Measurements from ENCODE around the gene PRKCA. TPM values are rescaled to one million over a fixed set of nuclear protein-coding genes. Genes with fewer than 3 reads are reported as not detected.

Gene PRKCA
- total and polyA plus RNA-seq, 9 of the 15 experiments (the other 6 are each of a cell fraction or from before 2014, with no cell fraction given) = 3.2 to 33.0 (median 17.8) TPM

- Histone ChIP-seq H3K9me3 (replicated peaks; ENCODE audit: control insufficient read depth, insufficient read depth, low read depth, low read length) (no peaks in the 10 kb centered on the region), H3K9me1 (ENCODE audit: control insufficient read depth, insufficient read depth, low read length) (no peaks in the 10 kb centered on the region), H3K4me1 (replicated peaks in 1 of 2; ENCODE audit: control insufficient read depth in 2 of 2, insufficient read depth in 2 of 2, low read length in 2 of 2) (no peaks in the 10 kb centered on the region), H3K79me2 (ENCODE audit: control insufficient read depth, insufficient read depth, low read length) (0 out of 3 replicates have a peak, but pooled peaks cover under 1% of the 10 kb centered on the region), H3K27ac (ENCODE audit: extremely low read depth, low read depth, low read length) (no peak overlapping the region), H3K36me3 (ENCODE audit: control insufficient read depth, insufficient read depth, low read length) (0 out of 3 replicates have a peak, but pooled peaks cover 6% of the 10 kb centered on the region), H3K9ac (ENCODE audit: insufficient read depth in 1 of 2, low read depth in 2 of 2, low read length in 2 of 2) (no peak overlapping the region), H2AFZ (ENCODE audit: low read depth, low read length) (no peak overlapping the region), H3K4me3 (no peak overlapping the region), H3K27me3 (ENCODE audit: control insufficient read depth in 2 of 2, insufficient read depth in 2 of 2, low read length in 2 of 2) (no peaks in the 10 kb centered on the region), H4K20me1 (replicated peaks; ENCODE audit: control insufficient read depth, insufficient read depth, low read length) (no peaks in the 10 kb centered on the region), H3K4me2 (ENCODE audit: insufficient read depth, low read length) (no peak overlapping the region)
- intact Hi-C loops (cut with micrococcal nuclease) (no loop called here), in situ Hi-C loops (cut with MboI) (no loop called here)
- WGBS (ENCODE audit: insufficient coverage, low coverage, missing lambda C conversion rate) = 54% methylated on average over 2 of the region's 2 CpGs
- ChIA-PET CTCF (ENCODE audit: low intra/inter-chr PET ratio) (no interaction called here), POLR2A (no interaction called here)
- FAIRE-seq = no peak
- ATAC-seq = no peak
- BruUV-seq (replicated peaks) = no TSS peak
- no peak for DNase-seq (ENCODE audit: extremely low read depth in 1 of 4, low spot score in 3 of 4)
- TF ChIP-seq RFX1 (IDR thresholded peaks at IDR 0.05) (peak; percentile 87), PHF21A (IDR thresholded peaks at IDR 0.05; ENCODE audit: borderline replicate concordance, low read depth) (no peak), SPI1 (IDR thresholded peaks at IDR 0.05; ENCODE audit: borderline replicate concordance, low read depth, low read length) (no peak), TCF3 (CRISPR knock-in tag; IDR thresholded peaks at IDR 0.05) (no peak)
Observed at GRCh38 chr17:66518677-66519076, 216.3 kb downstream of the PRKCA start.

DNA sequence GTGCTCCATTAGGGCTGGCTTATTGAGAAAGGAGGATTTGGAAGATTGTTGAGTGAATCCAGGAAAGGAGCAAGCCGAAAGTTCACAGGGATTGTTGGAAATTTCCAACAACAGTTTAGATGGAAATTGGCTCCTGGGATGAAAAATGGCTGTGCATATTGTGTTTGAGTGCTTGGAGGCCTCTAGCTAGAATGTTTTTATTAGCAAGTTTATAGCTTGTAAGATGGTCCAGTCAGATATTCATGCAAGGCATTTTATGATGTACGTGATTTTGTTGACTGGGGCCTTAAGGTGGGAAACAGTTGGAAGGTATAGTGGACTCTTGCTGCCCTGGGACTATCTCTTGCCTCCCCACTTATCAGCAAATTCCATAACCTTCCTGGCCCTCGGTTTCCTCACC lies 216.7 kb downstream of the PRKCA start:
- intact Hi-C loops (cut with micrococcal nuclease) = no loop called here
- H3K79me2 ChIP-seq (ENCODE audit: control insufficient read depth, insufficient read depth, low read length) = 0 out of 3 replicates have a peak, but pooled peaks cover 4% of the 10 kb centered on the region
- ChIA-PET CTCF (ENCODE audit: low intra/inter-chr PET ratio) (no interaction called here), POLR2A (interaction anchor here (1.4 kb wide), 1 partner anchor 10 kb away, joined by 4 read pairs; no protein-coding TSS in a partner anchor)
- H3K4me2 ChIP-seq (ENCODE audit: insufficient read depth, low read length) = no peak overlapping the region
- no peak overlapping the region for H2AFZ ChIP-seq (ENCODE audit: low read depth, low read length)
- 0 out of 3 replicates have a peak, but pooled peaks cover 5% of the 10 kb centered on the region for H3K36me3 ChIP-seq (ENCODE audit: control insufficient read depth, insufficient read depth, low read length)
- DNase-seq (ENCODE audit: extremely low read depth in 1 of 4, low spot score in 3 of 4) = no peak
- H3K4me3 ChIP-seq = no peak overlapping the region
- no peak overlapping the region for H3K27ac ChIP-seq (ENCODE audit: extremely low read depth, low read depth, low read length)
- ATAC-seq = no peak
- 64% methylated on average over 3 of the region's 3 CpGs for WGBS (ENCODE audit: insufficient coverage, low coverage, missing lambda C conversion rate)
- H4K20me1 ChIP-seq (replicated peaks; ENCODE audit: control insufficient read depth, insufficient read depth, low read length) = no peaks in the 10 kb centered on the region
- H3K27me3 ChIP-seq (ENCODE audit: control insufficient read depth in 2 of 2, insufficient read depth in 2 of 2, low read length in 2 of 2) = no peaks in the 10 kb centered on the region
- in situ Hi-C loops (cut with MboI) = no loop called here
- no peaks in the 10 kb centered on the region for H3K9me3 ChIP-seq (replicated peaks; ENCODE audit: control insufficient read depth, insufficient read depth, low read depth, low read length)
- H3K9ac ChIP-seq (ENCODE audit: insufficient read depth in 1 of 2, low read depth in 2 of 2, low read length in 2 of 2) = no peak overlapping the region
- BruUV-seq (replicated peaks) = no TSS peak
- H3K4me1 ChIP-seq (replicated peaks in 1 of 2; ENCODE audit: control insufficient read depth in 2 of 2, insufficient read depth in 2 of 2, low read length in 2 of 2) = no peaks in the 10 kb centered on the region
- no peak for FAIRE-seq
- no peaks in the 10 kb centered on the region for H3K9me1 ChIP-seq (ENCODE audit: control insufficient read depth, insufficient read depth, low read length)
- TF ChIP-seq FOXK2 (conservative IDR thresholded peaks at IDR 0.05 in 1 of 2, IDR thresholded peaks at IDR 0.05 in 1 of 2; ENCODE audit: low read depth in 2 of 2) = no peak
- no peak for TF ChIP-seq ETV5 (CRISPR knock-in tag; IDR thresholded peaks at IDR 0.05; ENCODE audit: low read depth)
- TF ChIP-seq ZNF644 (tag; IDR thresholded peaks at IDR 0.05; ENCODE audit: low read depth) = no peak
- TF ChIP-seq CTBP1 (IDR thresholded peaks at IDR 0.05; ENCODE audit: borderline replicate concordance) = no peak
- no peak for TF ChIP-seq AFF1 (IDR thresholded peaks at IDR 0.05; ENCODE audit: low read depth in 1 of 2, partially characterized antibody in 2 of 2)
- no peak for TF ChIP-seq KDM4B (IDR thresholded peaks at IDR 0.05; ENCODE audit: borderline replicate concordance in 2 of 2, low read depth in 1 of 2)
- no peak for TF ChIP-seq SAP30 (IDR thresholded peaks at IDR 0.05; ENCODE audit: borderline replicate concordance, insufficient read depth, low read depth, low read length, poor library complexity, severe bottlenecking)
- TF ChIP-seq CBFB (CRISPR knock-in tag; IDR thresholded peaks at IDR 0.05) = no peak

Measured in K562 (cell line).